ENCODE measurements around the gene ARPC5L. TPM values are rescaled to one million over a fixed set of nuclear protein-coding genes. Genes with fewer than 3 reads are reported as not detected.

Gene ARPC5L
- total RNA-seq, 2 donors from 2014 or later = 50.9 to 51.4 TPM

DNA sequence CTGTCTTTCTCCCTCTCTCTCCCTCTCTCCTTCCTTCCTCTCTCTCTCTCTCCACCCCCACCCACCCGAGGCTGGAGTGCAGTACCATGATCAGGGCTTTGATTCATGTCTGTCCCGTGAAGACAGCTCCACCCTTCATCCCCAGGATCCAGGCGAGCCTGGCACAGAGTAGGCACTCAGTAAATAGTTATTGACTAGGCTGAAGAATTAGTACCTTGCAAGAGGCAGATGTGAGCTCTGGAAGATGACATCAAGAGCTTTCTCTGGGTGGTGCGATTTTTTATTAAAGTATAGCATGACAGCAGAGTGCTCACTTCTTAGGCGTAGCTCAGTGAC, 32.6 kb upstream of the ARPC5L start:
- Histone ChIP-seq H3K4me1 (ENCODE audit: control insufficient read depth, insufficient read depth, low read length) (peaks cover 3% of the 10 kb centered on the region), H3K36me3 (ENCODE audit: control insufficient read depth, insufficient read depth, low read length) (no peaks in the 10 kb centered on the region), H3K9ac (ENCODE audit: extremely low read depth, low read length, poor library complexity, severe bottlenecking) (no peak overlapping the region), H3K27me3 (ENCODE audit: control insufficient read depth, insufficient read depth, low read length, poor library complexity, severe bottlenecking) (no peaks in the 10 kb centered on the region), H3K4me3 (ENCODE audit: low read length) (no peak overlapping the region), H3K27ac (ENCODE audit: low read depth, low read length) (no peak overlapping the region), H3K9me3 (ENCODE audit: control insufficient read depth, low read length) (peaks cover 4% of the 10 kb centered on the region)
- Mint-ChIP-seq H3K27me3 (ENCODE audit: insufficient read depth) (no peaks in the 10 kb centered on the region), H3K27ac (no peak overlapping the region), H3K4me1 (peaks cover 12% of the 10 kb centered on the region), H3K4me3 (no peak overlapping the region), H3K9me3 (peaks cover 13% of the 10 kb centered on the region), H3K36me3 (ENCODE audit: low read depth) (no peaks in the 10 kb centered on the region)
- DNase-seq = no peak
- TF ChIP-seq, protein P1, sequence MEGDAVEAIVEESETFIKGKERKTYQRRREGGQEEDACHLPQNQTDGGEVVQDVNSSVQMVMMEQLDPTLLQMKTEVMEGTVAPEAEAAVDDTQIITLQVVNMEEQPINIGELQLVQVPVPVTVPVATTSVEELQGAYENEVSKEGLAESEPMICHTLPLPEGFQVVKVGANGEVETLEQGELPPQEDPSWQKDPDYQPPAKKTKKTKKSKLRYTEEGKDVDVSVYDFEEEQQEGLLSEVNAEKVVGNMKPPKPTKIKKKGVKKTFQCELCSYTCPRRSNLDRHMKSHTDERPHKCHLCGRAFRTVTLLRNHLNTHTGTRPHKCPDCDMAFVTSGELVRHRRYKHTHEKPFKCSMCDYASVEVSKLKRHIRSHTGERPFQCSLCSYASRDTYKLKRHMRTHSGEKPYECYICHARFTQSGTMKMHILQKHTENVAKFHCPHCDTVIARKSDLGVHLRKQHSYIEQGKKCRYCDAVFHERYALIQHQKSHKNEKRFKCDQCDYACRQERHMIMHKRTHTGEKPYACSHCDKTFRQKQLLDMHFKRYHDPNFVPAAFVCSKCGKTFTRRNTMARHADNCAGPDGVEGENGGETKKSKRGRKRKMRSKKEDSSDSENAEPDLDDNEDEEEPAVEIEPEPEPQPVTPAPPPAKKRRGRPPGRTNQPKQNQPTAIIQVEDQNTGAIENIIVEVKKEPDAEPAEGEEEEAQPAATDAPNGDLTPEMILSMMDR (conservative IDR thresholded peaks at IDR 0.05) = no peak
- 64% methylated on average over 4 to 5 of the region's 5 CpGs for WGBS, 2 experiments (ENCODE audit: insufficient coverage in 1 of 2, insufficient read length in 1 of 2)

DNA sequence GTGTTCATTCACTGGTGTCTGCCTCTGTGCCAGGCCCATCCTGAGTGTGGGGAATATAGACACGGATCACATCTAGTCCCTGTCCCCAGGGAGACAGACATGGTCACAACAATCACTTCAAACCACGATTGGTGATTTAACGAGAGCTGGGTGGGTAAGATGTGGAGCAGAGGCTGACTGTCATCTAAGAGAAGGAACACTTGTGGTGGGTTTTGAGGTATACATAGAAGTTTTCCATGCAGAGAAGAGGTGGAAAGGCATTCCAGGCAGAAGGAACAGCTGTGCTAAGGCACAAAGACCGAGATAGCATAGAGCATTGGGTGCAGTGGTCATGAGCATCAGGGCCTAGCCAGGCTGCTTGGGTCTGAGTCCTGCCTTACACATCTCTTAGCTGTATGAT, 31.3 kb upstream of the ARPC5L start:
- 64 to 71% methylated on average over 4 of the region's 4 CpGs for WGBS, 2 experiments (ENCODE audit: insufficient coverage in 1 of 2, insufficient read length in 1 of 2)
- Histone ChIP-seq H3K27ac (ENCODE audit: low read depth, low read length) (no peak overlapping the region), H3K4me1 (ENCODE audit: control insufficient read depth, insufficient read depth, low read length) (peaks cover 3% of the 10 kb centered on the region), H3K9ac (ENCODE audit: extremely low read depth, low read length, poor library complexity, severe bottlenecking) (no peak overlapping the region), H3K27me3 (ENCODE audit: control insufficient read depth, insufficient read depth, low read length, poor library complexity, severe bottlenecking) (no peaks in the 10 kb centered on the region), H3K9me3 (ENCODE audit: control insufficient read depth, low read length) (peaks cover 4% of the 10 kb centered on the region), H3K36me3 (ENCODE audit: control insufficient read depth, insufficient read depth, low read length) (no peaks in the 10 kb centered on the region), H3K4me3 (ENCODE audit: low read length) (no peak overlapping the region)
- H3K4me3 Mint-ChIP-seq = no peak overlapping the region
- no peak for DNase-seq
- H3K4me1 Mint-ChIP-seq = peaks cover 12% of the 10 kb centered on the region
- H3K9me3 Mint-ChIP-seq = peaks cover 7% of the 10 kb centered on the region
- TF ChIP-seq, protein P1 (conservative IDR thresholded peaks at IDR 0.05) = no peak
- no peak overlapping the region for H3K27ac Mint-ChIP-seq
- no peaks in the 10 kb centered on the region for H3K27me3 Mint-ChIP-seq (ENCODE audit: insufficient read depth)
- no peaks in the 10 kb centered on the region for H3K36me3 Mint-ChIP-seq (ENCODE audit: low read depth)

DNA sequence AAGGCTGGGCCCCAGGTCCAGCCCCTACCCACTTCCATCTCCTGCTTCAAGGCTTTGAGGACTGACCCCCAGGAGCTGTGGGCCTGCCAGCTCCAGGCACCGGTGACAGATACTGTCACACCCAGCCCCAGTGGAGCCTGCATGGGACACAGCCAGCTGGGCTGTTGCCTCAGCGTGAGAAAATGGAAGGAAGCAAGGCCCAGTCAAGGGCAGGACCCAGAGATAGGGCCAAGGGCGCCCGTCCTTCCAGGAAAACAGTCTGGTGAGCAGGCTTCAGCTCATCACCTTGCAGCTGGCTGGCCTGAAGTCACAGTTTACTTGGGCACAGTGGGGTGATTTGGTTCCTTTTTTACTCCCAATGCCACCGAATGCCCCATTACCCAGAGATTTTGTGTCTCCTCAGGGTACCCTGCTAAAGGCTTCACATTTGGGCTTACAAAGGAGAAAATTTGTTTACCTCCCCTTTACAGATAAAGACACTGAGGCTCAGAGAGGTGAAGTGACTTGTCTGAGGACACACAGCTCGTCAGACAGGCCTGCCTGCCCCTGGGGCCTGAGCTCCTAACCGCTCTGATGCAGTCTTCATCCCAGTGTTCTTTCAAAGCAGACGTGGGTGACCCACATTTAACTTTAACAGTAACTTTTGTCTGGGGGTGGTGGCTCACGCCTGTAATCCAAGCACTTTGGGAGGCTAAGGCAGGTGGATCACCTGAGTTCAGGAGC, 30.1 kb upstream of the ARPC5L start:
- 88 to 89% methylated on average over 6 to 9 of the region's 9 CpGs for WGBS, 2 experiments (ENCODE audit: insufficient coverage in 1 of 2, insufficient read length in 1 of 2)
- H3K36me3 Mint-ChIP-seq (ENCODE audit: low read depth) = no peaks in the 10 kb centered on the region
- Histone ChIP-seq H3K4me3 (ENCODE audit: low read length) (no peak overlapping the region), H3K4me1 (ENCODE audit: control insufficient read depth, insufficient read depth, low read length) (peaks cover 3% of the 10 kb centered on the region), H3K9me3 (ENCODE audit: control insufficient read depth, low read length) (no peaks in the 10 kb centered on the region), H3K27me3 (ENCODE audit: control insufficient read depth, insufficient read depth, low read length, poor library complexity, severe bottlenecking) (no peaks in the 10 kb centered on the region), H3K36me3 (ENCODE audit: control insufficient read depth, insufficient read depth, low read length) (no peaks in the 10 kb centered on the region), H3K9ac (ENCODE audit: extremely low read depth, low read length, poor library complexity, severe bottlenecking) (no peak overlapping the region), H3K27ac (ENCODE audit: low read depth, low read length) (no peak overlapping the region)
- no peak for DNase-seq
- no peaks in the 10 kb centered on the region for H3K9me3 Mint-ChIP-seq
- TF ChIP-seq, protein P1 (conservative IDR thresholded peaks at IDR 0.05) = no peak
- H3K27me3 Mint-ChIP-seq (ENCODE audit: insufficient read depth) = no peaks in the 10 kb centered on the region
- H3K27ac Mint-ChIP-seq = no peak overlapping the region
- H3K4me3 Mint-ChIP-seq = no peak overlapping the region
- H3K4me1 Mint-ChIP-seq = peaks cover 12% of the 10 kb centered on the region
